GM12801 (cell line): ENCODE results near the gene FGF21.

ENCODE experiments used
- CTCF ChIP-seq: IDR thresholded peaks from one replicate; pipeline ENCODE4 v1.5.1; 2011; ENCODE audit warnings: control low read depth; ENCODE audit not compliant: insufficient read length; ENCODE audit errors: extremely low read depth

FGF21 gene

GRCh38 chr19:48737360-48737998 is 17.8 kb upstream of the FGF21 start:
- no peak for TF ChIP-seq CTCF

GRCh38 chr19:48738557-48739403 is 16.5 kb upstream of the FGF21 start:
- TF ChIP-seq CTCF = no peak

- TF ChIP-seq CTCF = no peak
Observed at GRCh38 chr19:48739404-48740163, 15.7 kb upstream of the FGF21 start.

GRCh38 chr19:48740164-48740972 is 15.0 kb upstream of the FGF21 start, which contains the start of gene RASIP1:
RASIP1 (minus strand) TSS chr19:48740610; CDS start chr19:48740282, 328 bp downstream.
- TF ChIP-seq CTCF = no peak

GRCh38 chr19:48741129-48741999 is 14.0 kb upstream of the FGF21 start:
- TF ChIP-seq CTCF = no peak

- TF ChIP-seq CTCF = no peak
Observed at GRCh38 chr19:48742096-48742495, 13.2 kb upstream of the FGF21 start.
